MM.1S (cell line): ENCODE results near the gene TMEM271.

Source experiments
- CTCF ChIP-seq: fragments of 300-600 bp; sonication (generic); IDR thresholded peaks from 2 replicates; pipeline ENCODE4 v1.5.1; 2016; ENCODE audit warnings: antibody characterized with exemption, low read length, mixed read lengths
- EZH2 ChIP-seq: fragments of 300-600 bp; sonication (generic); optimal IDR thresholded peaks from 2 replicates; pipeline ENCODE3; 2017; ENCODE audit warnings: low read depth, mild to moderate bottlenecking, antibody characterized with exemption, low read length, mixed read lengths

DNA sequence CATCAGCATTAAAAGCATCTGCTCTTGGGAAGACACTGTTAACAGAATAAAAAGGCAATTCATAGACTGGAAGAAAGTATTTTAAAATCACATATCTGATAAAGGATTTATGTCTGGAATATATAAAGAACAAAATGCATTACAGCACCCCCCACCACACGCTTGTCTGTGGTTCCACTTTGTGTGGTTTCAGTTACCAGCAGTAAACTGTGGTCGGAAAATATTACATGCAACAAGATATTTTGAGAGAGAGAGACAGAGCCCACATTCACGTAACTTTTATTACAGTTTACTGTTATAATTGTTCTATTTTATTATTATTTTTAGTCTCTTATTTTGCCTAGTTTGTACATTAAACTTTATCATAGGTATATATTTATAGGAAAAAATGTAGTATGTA lies 28.0 kb upstream of the TMEM271 start:
- TF ChIP-seq CTCF (no peak), EZH2 (no peak)
